22Rv1 (cell line): Measurements from ENCODE around the gene ZNF26.
"Not testable (repeated sequence)": the region's sequence is repeated elsewhere in the genome, so short reads cannot be mapped to it uniquely, and the experiment has no call there.

Experiments used
- H3K27ac ChIP-seq: fragments of 450-650 bp; 2 replicates; pipeline ENCODE4 v1.5.1; 2017
- CTCF ChIP-seq: fragments of 450-650 bp; IDR thresholded peaks from 2 replicates; pipeline ENCODE4 v1.5.1; 2017; ENCODE audit warnings: mild to moderate bottlenecking
- ZFX ChIP-seq: fragments of 450-650 bp; IDR thresholded peaks from 2 replicates; pipeline ENCODE4 v1.6.1; 2017; ENCODE audit warnings: antibody characterized with exemption, borderline replicate concordance

Gene ZNF26

GRCh38 chr12:132965796-132966195 lies 20.4 kb upstream of the ZNF26 start:
- TF ChIP-seq ZFX = no peak
- TF ChIP-seq CTCF = no peak
- no peak overlapping the region for H3K27ac ChIP-seq

- no peak for TF ChIP-seq CTCF
- no peak for TF ChIP-seq ZFX
- no peak overlapping the region for H3K27ac ChIP-seq
Measured at GRCh38 chr12:132966676-132967415, 19.3 kb upstream of the ZNF26 start.

- TF ChIP-seq CTCF (no peak), ZFX (no peak)
- H3K27ac ChIP-seq = no peak overlapping the region
Measured at GRCh38 chr12:132967736-132968135, 18.4 kb upstream of the ZNF26 start.

GRCh38 chr12:132972374-132972773 lies 13.8 kb upstream of the ZNF26 start:
- H3K27ac ChIP-seq = no peak overlapping the region
- TF ChIP-seq CTCF (no peak), ZFX (no peak)

GRCh38 chr12:132976870-132977269 lies 9.3 kb upstream of the ZNF26 start:
- not testable (repeated sequence) for H3K27ac ChIP-seq
- TF ChIP-seq CTCF = peak; percentile 83

- no peak for TF ChIP-seq ZFX
- no peak for TF ChIP-seq CTCF
- peak overlapping the region; percentile 75 for H3K27ac ChIP-seq
Measured at GRCh38 chr12:132986885-132987225, 688 bp downstream of the ZNF26 start.

- H3K27ac ChIP-seq = no peak overlapping the region
- TF ChIP-seq ZFX (no peak), CTCF (no peak)
Measured at GRCh38 chr12:132998741-132999140, 12.6 kb downstream of the ZNF26 start.
